GM12878 (cell line): ENCODE data around the gene LRRC3B. TPM values are rescaled to one million over a fixed set of nuclear protein-coding genes. Genes with fewer than 3 reads are reported as not detected.

Experiments
- ATAC-seq: fragments of 200-7000 bp; cut with Tn5 transposase; 3 replicates; pipeline ENCODE4 v1.9.1; 2020; ENCODE audit warnings: mild to moderate bottlenecking, moderate library complexity
- BruUV-seq: library from RNA; stranded (reverse); fragments of 400-500 nt; replicated peaks from 2 replicates; lab custom pipeline; 2021; lab: Mats Ljungman, UMichigan
- CTCF ChIA-PET: fragments of 300-600 bp; sonication (Branson Sonifier 250); formaldehyde crosslinking; extraction: SDS; loops from one replicate; lab custom pipeline; 2021; ENCODE audit warnings: inconsistent platforms; lab: Yijun Ruan, JAX
- POLR2A ChIA-PET: fragments of 350-600 bp; formaldehyde crosslinking; extraction: SDS; loops from one replicate; lab custom pipeline; 2021; ENCODE audit warnings: inconsistent platforms; lab: Charles Lee
- RAD21 ChIA-PET: fragments of 300-600 bp; sonication (Branson Sonifier 250); formaldehyde crosslinking; loops from one replicate; lab custom pipeline; 2023; ENCODE audit warnings: antibody characterized with exemption; ENCODE audit not compliant: unreplicated experiment; lab: Charles Lee
- SMC1A ChIA-PET: fragments of 300-600 bp; sonication (Branson Sonifier 250); formaldehyde crosslinking; loops from one replicate; lab custom pipeline; 2023; ENCODE audit not compliant: unreplicated experiment, uncharacterized antibody; lab: Charles Lee
- DNase-seq: peaks from one replicate; pipeline ENCODE4 v3.0.0-alpha.2; 2011; ENCODE audit warnings: low read depth, low spot score
- FAIRE-seq: peaks from 3 replicates; lab custom pipeline; 2011; peaks lifted over from hg19 to GRCh38; lab: Jason Lieb, UNC
- H2AFZ ChIP-seq: 2 replicates; pipeline ENCODE4 v1.6.0; 2011; ENCODE audit warnings: low read depth, low read length, control low read depth; ENCODE audit not compliant: control insufficient read depth
- H3K27ac ChIP-seq: 2 replicates; pipeline ENCODE4 v1.5.1; 2011; ENCODE audit warnings: control low read depth; ENCODE audit not compliant: control insufficient read depth, insufficient read depth
- H3K27me3 ChIP-seq, 2 experiments: replicated peaks in 1 of 2; 2 replicates each; pipeline versions ENCODE4 v1.6.0 to v1.6.1; 2011; ENCODE audit warnings: low read length in 1 of 2; ENCODE audit not compliant: control insufficient read depth in 2 of 2, insufficient read depth in 2 of 2
- H3K36me3 ChIP-seq, 2 experiments: 2 replicates each; pipeline ENCODE4 v1.5.1; 2011; ENCODE audit warnings: low read length in 1 of 2; ENCODE audit not compliant: control insufficient read depth in 2 of 2, insufficient read depth in 2 of 2
- H3K4me1 ChIP-seq: 2 replicates; pipeline ENCODE4 v1.6.1; 2011; ENCODE audit warnings: mild to moderate bottlenecking, low read length, moderate library complexity, mixed read lengths; ENCODE audit not compliant: control insufficient read depth, insufficient read depth
- H3K4me2 ChIP-seq: 2 replicates; pipeline ENCODE4 v1.6.0; 2011; ENCODE audit warnings: control low read depth; ENCODE audit not compliant: control insufficient read depth, insufficient read depth
- H3K4me3 ChIP-seq: fragments of 200-600 bp; sonication (generic); 2 replicates; pipeline ENCODE4 v1.5.1; 2016
- H3K79me2 ChIP-seq: 2 replicates; pipeline ENCODE4 v1.6.0; 2011; ENCODE audit warnings: low read length; ENCODE audit not compliant: control insufficient read depth, insufficient read depth
- H3K9ac ChIP-seq: 2 replicates; pipeline ENCODE4 v1.8.0; 2011; ENCODE audit warnings: low read length, control low read depth, mixed read lengths; ENCODE audit not compliant: control insufficient read depth, insufficient read depth
- H3K9me3 ChIP-seq: replicated peaks from 3 replicates; pipeline ENCODE4 v1.5.1; 2011; ENCODE audit warnings: mild to moderate bottlenecking, low read length; ENCODE audit not compliant: control insufficient read depth, insufficient read depth
- H4K20me1 ChIP-seq: 2 replicates; pipeline ENCODE4 v1.6.0; 2011; ENCODE audit not compliant: control insufficient read depth, insufficient read depth
- FOS ChIP-seq: IDR thresholded peaks from 3 replicates; pipeline ENCODE4 v1.6.1; 2011; ENCODE audit warnings: borderline replicate concordance; ENCODE audit not compliant: insufficient read length; ENCODE audit errors: extremely low read depth
- HSF1 ChIP-seq: fragments of 150-350 bp; IDR thresholded peaks from 2 replicates; pipeline ENCODE4 v1.6.1; 2014; ENCODE audit warnings: mild to moderate bottlenecking, low read depth, low read length
- SMC3 ChIP-seq: IDR thresholded peaks from 2 replicates; pipeline ENCODE4 v1.6.1; 2011; ENCODE audit warnings: low read length, improper control_type of control experiment, borderline replicate concordance
- ZNF592 ChIP-seq: fragments of 450-650 bp; IDR thresholded peaks from 2 replicates; pipeline ENCODE4 v1.6.1; 2017; ENCODE audit warnings: mild to moderate bottlenecking, moderate library complexity
- WGBS: methylation state at CpG from one replicate; pipeline ENCODE4 v1.1.6; 2016; ENCODE audit warnings: low lambda C conversion rate; ENCODE audit not compliant: insufficient replicate concordance, insufficient coverage; ENCODE audit errors: missing lambda C conversion rate; 5-methylcytosine and 5-hydroxymethylcytosine counted together
- in situ Hi-C: fragments of 300-500 bp; cut with MboI; formaldehyde crosslinking; loops from 9 replicates; pipeline ENCODE4 v1.14.3; 2018; ENCODE audit warnings: mixed read lengths
- intact Hi-C: fragments of 100-400 bp; cut with micrococcal nuclease; formaldehyde crosslinking; loops from one replicate; pipeline ENCODE4 v1.14.2; 2022; ENCODE audit not compliant: unreplicated experiment
- polyA plus RNA-seq, 11 experiments: library from polyadenylated mRNA; depleted of rRNA in 4 of 11; unstranded in 6 of 11; stranded (reverse) in 5 of 11; fragments of >200 nt; fragmentation: Nextera tagmentation in 4 of 11; fragmentation: Illumina TruSeq in 1 of 11; extraction: Ambion mirVana in 4 of 11; extraction: Trizol in 1 of 11; gene quantifications; 1 replicate in 1 of 11; 2 replicates in 10 of 11; pipeline versions ENCODE4 v1.2.1 to v1.2.3, GENCODE V29; 2011 to 2016; ENCODE audit warnings: inconsistent platforms in 2 of 11, missing spikeins in 2 of 11, low read depth in 1 of 11
- total RNA-seq, 4 experiments: library from RNA; depleted of rRNA in 3 of 4; stranded (reverse); fragments of >200 nt in 3 of 4; fragmentation: Illumina TruSeq in 1 of 4; extraction: Trizol in 1 of 4; gene quantifications; 2 replicates each; pipeline versions ENCODE4 v1.2.1 to v1.2.3, GENCODE V29; 2013 to 2021

LRRC3B gene
- total and polyA plus RNA-seq, 10 of the 15 experiments (the other 5 are each of a cell fraction or from before 2014, with no cell fraction given) = not detected

- Histone ChIP-seq H3K9me3 (no peaks in the 10 kb centered on the region), H3K4me2 (no peak overlapping the region), H4K20me1 (no peaks in the 10 kb centered on the region), H2AFZ (no peak overlapping the region), H3K27me3 (no peaks in the 10 kb centered on the region), H3K27ac (no peak overlapping the region), H3K79me2 (no peaks in the 10 kb centered on the region), H3K36me3 (no peaks in the 10 kb centered on the region), H3K4me3 (no peak overlapping the region), H3K9ac (no peak overlapping the region), H3K4me1 (no peaks in the 10 kb centered on the region)
- TF ChIP-seq FOS (no peak), HSF1 (no peak), SMC3 (no peak), ZNF592 (no peak)
- no peak for DNase-seq
- BruUV-seq = no TSS peak
- ChIA-PET RAD21 (no interaction called here), CTCF (no interaction called here), SMC1A (interaction anchor here (0.6 kb wide), 1 partner anchor 909 kb away, joined by 3 read pairs; no protein-coding TSS in a partner anchor), POLR2A (no interaction called here)
- in situ Hi-C loops = no loop called here
- FAIRE-seq = no peak
- intact Hi-C loops = no loop called here
- 3% methylated on average over 5 of the region's 5 CpGs for WGBS
- no peak for ATAC-seq
Observed at GRCh38 chr3:26634601-26635000, 12.0 kb downstream of the LRRC3B start.
